GM23338 (cell line): ENCODE data around the gene B3GALT5.

Source experiments
- CTCF ChIP-seq, 2 experiments: fragments of 200-600 bp in 1 of 2; sonication (generic) in 1 of 2; conservative IDR thresholded peaks; 2 replicates each; pipeline versions ENCODE4 v1.5.1 to v1.6.1; 2016 to 2017; ENCODE audit warnings: antibody characterized with exemption in 2 of 2, low read depth in 2 of 2, mild to moderate bottlenecking in 2 of 2, moderate library complexity in 1 of 2
- ETS1 ChIP-seq: IDR thresholded peaks from 2 replicates; pipeline ENCODE4 v1.6.1; 2016; ENCODE audit warnings: antibody characterized with exemption
- EZH2 ChIP-seq: fragments of 200-600 bp; sonication (generic); IDR thresholded peaks from one replicate; pipeline ENCODE4 v1.8.0; 2017; ENCODE audit warnings: antibody characterized with exemption, mild to moderate bottlenecking, low read depth; ENCODE audit not compliant: unreplicated experiment
- EZH2phosphoT487 ChIP-seq: fragments of 200-600 bp; sonication (generic); IDR thresholded peaks from one replicate; pipeline ENCODE4 v1.8.1; 2018; ENCODE audit warnings: antibody characterized with exemption; ENCODE audit not compliant: unreplicated experiment
- POLR2AphosphoS5 ChIP-seq: IDR thresholded peaks from 2 replicates; pipeline ENCODE4 v1.6.1; 2016; ENCODE audit warnings: antibody characterized with exemption, low read depth
- STAT1 ChIP-seq: IDR thresholded peaks from one replicate; pipeline ENCODE4 v1.6.1; 2016; ENCODE audit warnings: antibody characterized with exemption; ENCODE audit not compliant: unreplicated experiment

GRCh38 chr21:39649526-39649925 lies 36.8 kb downstream of the B3GALT5 start:
- TF ChIP-seq EZH2 (no peak), CTCF (conservative IDR thresholded peaks at IDR 0.05; ENCODE audit: low read depth in 2 of 2) (no peak), EZH2phosphoT487 (no peak), STAT1 (no peak), ETS1 (no peak), POLR2AphosphoS5 (no peak)
